Inflammatory macrophage treated with lipopolysaccharide for 4 hours (primary cell): ENCODE results near the gene ZNF607.
"Not testable (repeated sequence)": the region's sequence is repeated elsewhere in the genome, so short reads cannot be mapped to it uniquely, and the experiment has no call there.

ENCODE experiments used
- DNase-seq: peaks from one replicate; pipeline ENCODE4 v3.0.0-alpha.2; 2020

Gene ZNF607

DNA sequence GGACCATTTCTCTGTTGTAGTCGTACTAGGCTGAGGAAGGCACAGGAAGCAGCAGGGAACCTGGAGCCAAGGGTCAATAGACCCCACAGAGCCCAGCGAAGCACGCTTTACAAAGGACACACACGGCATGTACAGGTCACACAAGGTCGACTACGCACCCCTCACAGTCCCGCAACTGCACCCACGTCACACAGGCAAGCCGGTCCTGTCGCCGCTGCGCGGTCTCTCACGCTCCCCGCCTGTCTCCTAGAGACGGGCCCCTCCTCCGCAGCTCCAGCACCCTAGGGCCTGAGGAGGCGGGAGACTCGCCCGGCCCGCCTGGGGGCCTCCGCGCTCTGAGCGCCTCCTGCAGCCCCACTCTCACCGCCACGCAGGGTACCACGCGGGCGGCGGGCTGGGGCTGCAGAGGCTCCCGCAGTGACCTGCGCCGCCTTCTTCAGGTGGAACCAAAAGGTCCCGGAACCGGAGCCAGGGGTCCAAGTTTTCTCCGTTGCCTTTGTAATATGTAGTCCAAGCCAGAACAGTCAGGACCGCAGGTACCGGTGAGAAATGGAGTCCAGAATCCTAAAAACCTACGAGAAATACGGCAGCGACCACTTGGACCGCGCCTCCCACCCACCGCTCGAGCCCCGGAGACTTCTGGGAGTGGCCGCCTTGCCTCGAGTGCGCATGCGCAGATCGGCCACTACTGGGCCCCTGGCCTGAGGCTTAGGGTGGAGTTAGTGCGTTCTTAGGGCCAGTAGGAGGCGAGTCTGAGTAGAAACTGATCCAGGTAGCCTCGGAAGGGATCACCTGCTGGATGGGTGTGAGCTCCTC is at the start of gene ZNF607:
Gene ZNF607 (minus strand): TSS at position 651 of the 816 bp plus-strand sequence. CDS start 8,143 bp downstream, outside the sequence.
- peak; percentile 84 for DNase-seq

DNA sequence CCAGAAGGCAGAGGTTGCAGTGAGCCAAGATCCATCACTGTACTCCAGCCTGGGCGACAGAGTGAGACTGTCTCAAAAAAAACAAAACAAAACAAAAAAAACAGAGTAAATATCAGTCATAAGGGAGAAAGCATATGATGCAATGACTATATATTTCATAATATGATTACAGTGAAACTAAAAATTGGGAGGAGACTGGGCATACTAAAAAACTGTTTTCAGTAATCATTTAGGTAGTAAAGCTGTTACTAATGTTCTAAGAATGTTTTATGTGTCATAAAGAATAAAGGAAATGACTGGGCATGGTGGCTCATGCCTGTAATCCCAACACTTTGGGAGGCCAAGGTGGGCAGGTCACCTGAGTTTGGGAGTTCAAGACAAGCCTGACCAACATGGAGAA is 43.9 kb upstream of the ZNF607 start:
- DNase-seq: no peak

DNA sequence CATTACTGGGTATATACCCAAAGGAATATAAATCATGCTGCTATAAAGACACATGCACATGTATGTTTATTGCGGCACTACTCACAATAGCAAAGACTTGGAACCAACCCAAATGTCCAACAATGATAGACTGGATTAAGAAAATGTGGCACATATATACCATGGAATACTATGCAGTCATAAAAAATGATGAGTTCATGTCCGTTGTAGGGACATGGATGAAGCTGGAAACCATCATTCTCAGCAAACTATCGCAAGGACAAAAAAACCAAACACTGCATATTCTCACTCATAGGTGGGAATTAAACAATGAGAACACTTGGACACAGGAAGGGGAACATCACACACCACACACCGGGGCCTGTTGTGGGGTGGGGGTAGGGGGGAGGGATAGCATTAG is 38.1 kb upstream of the ZNF607 start:
- not testable (repeated sequence) for DNase-seq

DNA sequence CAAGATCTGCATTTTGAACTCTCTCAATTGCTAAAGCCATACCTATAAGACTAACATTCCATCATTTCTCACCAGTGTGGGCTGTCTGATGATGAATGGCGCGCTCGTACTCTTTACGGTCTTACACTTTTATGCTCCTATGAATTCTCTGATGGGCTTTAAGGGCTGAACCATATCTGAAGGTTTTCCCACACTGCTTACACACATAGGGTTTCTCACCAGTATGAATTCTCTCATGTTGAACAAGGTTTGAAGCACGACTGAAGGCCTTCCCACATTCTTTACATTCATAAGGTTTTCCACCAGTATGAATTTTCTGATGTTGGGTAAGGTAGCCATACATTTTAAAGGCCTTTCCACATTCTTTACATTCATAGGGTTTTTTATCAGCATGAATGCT is 18.8 kb upstream of the ZNF607 start:
- no peak for DNase-seq

DNA sequence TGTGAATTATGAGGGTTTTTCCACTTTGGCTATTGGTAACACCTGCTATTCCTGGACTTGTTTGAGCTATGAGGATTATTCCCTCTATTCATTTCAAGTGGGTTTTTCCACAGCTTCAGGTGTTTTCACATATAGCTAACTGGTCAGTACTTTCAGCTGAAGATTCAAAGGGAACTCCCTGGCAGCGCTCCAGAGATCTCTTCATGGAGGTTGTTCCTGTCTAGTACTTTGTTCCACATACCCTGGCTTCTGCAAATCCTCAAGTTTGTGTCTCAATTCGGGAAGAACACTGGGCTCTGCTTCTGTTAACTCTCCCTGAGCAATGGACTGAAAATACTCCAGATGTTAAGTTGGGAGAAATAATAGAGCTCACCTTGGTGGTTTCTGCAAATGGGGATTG is 5.6 kb upstream of the ZNF607 start:
- DNase-seq: no peak

DNA sequence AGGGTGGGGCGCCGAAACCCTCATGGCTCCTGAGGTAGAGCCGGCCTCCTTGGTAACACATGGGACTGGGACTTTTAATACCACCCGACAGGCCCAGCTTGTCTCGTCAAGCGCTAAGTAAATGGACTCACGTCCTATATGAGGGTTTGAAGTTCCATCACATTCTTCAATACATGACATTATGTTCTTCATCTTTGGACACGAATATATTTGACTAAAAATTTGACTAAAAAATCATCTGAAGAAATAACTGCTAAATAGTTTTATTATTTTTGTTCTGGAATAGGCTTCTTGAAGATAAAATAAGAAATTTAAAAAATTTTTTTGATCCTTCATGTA is 335 bp upstream of the ZNF607 start:
- DNase-seq: no peak

DNA sequence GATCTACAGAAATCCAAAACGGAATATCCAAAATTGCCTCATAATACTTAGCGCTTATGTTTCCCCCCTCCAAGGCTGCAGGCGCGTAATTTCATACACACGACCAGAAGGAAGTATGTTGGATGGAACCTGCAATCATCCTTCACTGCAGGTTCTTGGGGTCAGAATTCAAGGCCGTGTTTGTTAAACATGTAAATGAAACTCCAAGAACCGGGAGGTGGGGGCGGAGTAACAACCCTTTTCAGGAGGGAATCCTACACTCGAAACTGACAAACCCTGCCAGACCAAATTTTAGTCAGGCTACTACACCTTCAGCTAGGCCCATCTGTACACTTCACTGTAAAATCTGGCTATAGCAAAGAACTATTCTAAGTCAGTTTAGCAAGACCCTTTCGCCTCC is 1.3 kb downstream of the ZNF607 start:
- DNase-seq: no peak

DNA sequence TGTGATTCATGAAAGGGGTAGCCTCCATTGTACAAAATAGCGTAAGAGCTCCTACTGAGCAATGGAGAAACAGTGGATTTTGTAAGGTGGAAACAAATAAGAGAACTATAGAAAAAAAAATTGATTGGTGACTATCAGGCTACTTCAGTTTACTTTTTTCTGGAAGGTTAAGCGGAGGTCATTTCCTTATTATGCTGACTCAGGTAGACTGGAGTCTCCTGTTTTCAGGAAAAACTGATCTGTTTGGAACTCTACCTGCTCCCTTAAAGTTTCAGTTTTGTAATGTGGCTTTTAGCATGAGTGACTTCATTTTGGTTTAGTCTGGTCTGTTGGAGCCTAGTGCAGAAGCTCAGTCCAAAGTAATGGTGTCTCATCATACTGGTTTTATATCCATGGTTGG is 3.4 kb downstream of the ZNF607 start:
- no peak for DNase-seq

DNA sequence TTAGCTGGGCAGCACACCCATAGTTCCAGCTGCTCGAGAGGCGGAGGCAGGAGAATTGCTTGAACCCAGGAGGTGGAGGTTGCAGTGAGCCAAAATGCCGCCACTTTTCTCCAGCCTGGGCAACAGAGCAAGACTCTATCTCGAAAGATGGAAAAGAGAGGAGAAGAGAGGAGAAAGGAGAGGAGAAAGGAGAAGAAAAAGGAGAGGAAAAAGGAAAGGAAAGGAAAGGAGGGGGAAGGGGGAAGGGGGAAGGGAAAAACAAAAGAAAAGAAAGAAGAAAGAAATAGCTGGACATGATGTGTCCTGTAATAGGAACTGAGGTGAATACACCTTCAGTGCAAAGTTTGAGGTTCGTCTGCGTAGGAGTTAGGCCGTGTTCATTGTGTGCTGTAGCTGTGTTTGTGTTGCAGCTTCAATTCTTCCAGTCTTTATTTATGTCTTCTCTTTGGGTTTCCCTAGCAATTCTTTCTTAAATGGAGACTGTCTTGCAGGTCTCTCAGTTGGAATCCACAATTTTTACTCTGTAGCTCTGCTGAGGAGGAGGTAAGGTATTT is 13.4 kb downstream of the ZNF607 start:
- no peak for DNase-seq

DNA sequence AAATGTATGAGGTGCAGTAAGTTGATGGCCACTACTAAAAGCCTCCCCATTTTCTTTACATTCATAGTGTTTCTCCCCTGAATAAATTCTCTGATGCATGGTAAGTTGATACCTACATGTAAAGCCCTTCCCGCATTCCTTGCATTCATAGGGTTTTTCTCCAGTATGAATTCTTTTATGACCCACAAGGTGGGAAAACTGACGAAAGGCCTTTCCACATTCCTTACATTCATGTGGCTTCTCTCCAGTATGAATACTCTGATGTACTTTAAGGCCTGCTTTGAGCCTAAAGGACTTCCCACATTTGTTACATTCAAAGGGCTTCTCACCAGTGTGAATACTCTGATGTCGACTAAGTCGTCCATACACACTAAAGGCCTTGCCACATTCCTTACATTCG is 20.5 kb downstream of the ZNF607 start:
- DNase-seq: no peak

DNA sequence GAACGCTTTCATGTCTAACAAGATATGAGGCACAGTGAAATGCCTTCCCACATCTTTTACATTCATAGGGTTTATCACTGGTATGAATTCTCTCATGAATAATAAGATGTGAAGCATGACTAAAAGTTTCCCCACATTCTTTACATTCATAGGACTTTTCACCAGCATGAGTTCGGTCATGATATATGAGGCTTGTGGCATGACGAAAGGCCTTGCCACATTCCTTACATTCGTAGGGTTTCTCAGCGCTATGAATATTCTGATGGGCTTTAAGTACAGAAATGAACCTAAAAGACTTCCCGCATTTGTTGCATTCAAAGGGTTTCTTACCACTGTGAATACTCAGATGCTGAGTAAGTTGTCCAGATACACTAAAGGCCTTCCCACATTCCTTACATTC is 21.3 kb downstream of the ZNF607 start:
- DNase-seq: no peak

DNA sequence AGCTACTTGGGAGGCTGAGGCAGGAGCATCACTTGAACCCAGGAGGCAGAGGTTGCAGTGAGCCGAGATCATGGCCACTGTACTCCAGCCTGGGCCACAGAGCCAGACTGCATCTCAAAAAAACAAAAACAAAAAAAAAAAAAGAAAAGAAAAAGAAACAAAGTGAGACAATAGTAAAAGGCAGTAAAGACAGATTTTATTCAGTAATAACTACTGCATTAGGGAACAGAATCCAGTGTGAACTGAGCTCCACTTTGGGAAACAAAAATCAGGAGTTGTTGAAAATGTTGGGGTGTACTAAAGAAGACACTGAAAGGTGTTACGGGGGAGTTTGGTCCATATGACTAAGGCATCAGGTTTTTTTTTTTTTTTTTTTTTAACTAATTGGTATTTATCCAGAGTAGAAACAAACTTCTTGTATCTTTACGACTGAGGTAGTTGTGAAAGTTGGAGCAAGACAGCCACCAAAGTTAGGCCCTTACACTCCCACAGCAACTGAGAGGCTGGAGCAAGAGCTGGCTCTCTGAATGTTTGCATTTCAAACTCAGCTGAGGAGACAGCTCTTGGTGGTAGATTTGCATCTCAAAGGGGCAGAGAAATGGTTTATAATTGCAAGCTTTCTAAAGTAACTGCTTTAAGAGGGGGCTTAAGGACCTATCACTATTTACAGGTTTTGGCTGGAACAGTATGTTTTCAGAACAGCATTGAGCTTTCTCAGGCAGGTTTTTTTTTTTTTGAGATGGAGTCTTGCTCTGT is 24.2 kb downstream of the ZNF607 start:
- no peak for DNase-seq

DNA sequence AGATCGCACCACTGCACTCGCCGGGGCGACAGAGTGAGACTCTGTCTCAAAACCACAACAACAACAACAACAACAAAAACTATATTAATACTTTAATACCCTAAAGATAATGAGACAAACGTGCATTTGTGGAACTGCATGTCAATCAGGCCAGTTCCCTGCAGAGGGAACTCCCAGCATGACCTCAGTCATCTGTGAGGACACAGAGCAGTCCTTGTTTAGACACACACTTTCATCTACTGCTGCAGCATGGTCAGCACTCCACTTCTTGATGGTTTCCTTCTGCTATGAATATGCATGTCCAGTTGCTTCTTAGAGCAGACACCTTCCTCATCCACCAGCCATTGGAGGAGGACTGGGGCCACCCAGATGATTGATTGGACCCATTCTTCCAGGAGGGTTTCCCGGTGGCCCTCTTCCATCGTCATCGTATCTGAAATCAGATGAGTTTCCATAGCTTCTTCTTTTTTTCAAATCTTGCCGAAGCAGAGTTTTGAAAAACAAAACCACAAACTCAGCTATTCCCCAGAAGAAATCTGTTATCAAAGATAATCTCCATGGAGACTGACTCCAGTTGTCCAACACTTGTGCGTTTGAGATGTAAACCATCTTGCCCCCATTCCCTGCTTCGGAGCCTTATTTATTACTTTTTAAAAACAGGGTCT is 26.5 kb downstream of the ZNF607 start:
- DNase-seq: no peak

DNA sequence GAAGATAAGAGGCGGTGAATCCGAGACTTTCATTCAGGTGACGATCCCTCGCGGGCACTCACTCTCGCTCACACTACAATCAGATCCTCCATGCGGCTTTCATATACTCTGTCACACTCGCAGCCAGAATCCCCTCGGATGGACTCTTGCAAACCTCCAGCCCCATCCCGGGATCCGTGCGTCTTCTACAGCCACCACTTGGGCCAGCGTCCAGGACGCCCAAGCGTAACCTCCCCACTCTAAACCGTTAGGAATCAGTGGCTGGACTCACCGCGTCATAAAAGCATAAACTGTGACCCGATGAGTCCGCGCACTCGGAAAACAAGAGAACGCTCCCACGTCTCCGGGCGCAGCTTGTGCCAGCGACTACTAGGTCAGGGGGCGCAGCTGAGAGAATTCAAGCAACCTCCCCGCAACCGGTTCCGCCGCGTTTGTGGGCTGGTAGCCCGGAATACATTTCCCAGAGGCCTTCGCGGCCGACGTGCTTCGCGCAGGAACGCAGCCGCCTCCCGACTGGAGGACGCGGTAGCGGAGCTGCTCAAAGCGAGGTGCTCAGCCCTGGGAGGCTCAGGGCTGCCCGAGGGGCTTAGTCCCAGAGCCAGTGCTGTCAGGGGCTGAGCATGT is 27.6 kb downstream of the ZNF607 start:
- DNase-seq: peak; percentile 19

DNA sequence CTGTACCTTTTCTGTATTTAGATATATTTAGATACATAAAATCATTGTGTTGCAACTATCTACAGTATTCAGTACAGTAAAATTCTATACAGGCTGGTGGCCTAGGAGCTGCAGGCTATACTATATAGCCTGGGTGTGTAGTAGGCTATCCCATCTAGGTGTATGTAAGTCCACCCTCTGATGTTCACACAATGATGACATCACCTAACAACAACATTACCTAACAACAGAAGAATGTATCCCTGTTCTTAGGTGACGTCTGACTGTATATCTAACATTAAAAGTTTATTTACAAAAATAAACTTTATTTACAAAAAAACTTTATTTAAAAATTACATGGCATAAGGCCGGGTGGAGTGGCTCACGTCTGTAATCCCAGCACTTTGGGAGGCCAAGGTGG is 36.0 kb downstream of the ZNF607 start:
- no peak for DNase-seq

DNA sequence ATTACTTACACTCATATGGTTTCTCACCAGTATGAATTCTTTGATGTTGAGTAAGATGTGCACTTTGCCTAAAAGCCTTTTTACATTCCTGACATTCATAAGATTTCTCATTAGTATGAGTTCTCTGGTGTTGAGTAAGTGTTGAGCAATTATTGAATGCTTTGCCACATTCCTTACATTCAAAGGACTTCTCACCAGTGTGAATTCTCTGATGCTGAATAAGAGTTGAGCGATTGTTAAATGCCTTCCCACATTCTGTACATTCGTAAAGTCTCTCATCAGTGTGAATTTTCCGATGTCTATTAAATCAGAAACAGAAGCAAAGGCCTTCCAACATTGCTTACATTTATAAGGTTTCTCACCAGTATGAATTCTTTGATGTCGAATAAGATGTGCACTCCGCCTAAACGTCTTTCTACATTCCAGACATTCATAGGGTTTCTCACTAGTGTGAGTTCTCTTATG is 50.1 kb downstream of the ZNF607 start:
- no peak for DNase-seq

DNA sequence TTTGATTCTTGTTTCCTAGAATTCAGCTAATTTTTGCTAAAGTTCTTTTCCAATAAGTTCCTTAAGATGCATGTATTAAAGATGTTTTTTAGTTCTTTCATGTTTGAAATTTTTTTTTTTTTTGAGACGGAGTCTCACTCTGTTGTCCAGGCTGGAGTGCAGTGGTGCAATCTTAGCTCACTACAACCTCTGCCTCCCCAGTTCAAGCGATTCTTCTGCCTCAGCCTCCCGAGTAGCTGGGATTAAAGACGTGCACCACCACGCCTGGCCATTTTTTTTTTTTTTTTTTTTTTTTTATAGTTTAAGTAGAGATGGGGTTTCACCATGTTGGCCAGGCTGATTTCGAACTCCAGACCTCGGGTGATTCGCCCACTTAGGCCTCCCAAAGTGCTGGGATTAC is 62.4 kb downstream of the ZNF607 start:
- DNase-seq: not testable (repeated sequence)

DNA sequence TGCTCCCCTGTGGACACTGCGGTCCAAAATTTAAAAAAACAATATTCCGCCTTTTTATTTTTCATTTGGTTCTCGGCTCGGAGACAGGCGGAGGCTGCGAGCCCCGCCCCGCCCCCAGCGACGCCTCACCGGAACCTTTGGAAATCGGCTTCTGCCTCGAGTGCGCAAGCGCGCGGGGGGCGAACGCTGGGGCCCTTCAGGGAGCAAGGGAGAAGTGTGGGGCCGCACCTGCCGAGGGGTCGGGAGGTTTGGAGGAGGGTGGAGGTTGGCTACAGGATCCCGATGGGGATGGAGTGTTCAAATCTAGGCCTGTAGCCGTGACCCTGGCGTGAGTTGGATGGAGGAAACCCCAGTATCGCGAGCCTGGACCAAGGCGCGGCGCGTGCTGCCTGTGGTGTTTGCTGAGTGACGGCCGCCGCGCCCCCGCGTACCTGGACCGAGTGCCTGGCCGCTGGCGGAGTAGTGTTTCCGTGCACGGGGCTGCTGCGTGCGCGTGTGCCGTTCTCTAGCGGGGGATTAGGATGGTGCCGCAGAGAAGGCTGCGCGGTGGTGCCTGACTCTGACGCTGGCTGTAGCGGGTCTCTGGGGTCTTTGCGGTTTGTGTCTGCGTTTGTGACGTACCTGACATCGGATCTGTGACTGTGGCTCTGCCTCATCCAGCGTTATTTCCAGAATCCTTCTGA is 63.7 kb downstream of the ZNF607 start:
- peak; percentile 83 for DNase-seq

DNA sequence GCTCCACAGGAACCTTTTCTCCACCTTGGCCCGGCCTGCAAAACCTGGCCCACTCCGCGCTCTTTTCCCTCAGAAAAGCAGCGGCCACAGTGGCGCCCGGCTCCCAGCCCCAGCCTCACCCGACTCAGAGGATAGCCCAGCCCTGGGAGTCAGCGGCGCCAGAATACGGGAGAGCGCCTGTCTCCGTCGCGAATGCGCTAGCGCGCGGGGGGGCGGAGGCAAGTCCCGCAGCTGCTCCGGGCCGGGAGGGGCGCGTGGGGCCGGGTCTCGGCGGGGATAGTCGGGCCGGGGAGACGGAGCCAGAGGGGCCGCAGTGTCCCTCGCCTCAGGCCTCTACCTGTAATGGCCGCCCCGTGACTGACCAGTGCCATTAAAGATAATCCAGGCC is 64.3 kb downstream of the ZNF607 start, which contains the start of gene ZFP30:
Gene ZFP30 (minus strand): TSS at position 165 of the 388 bp plus-strand sequence. CDS start 7,643 bp downstream, outside the sequence.
- peak; percentile 67 for DNase-seq

DNA sequence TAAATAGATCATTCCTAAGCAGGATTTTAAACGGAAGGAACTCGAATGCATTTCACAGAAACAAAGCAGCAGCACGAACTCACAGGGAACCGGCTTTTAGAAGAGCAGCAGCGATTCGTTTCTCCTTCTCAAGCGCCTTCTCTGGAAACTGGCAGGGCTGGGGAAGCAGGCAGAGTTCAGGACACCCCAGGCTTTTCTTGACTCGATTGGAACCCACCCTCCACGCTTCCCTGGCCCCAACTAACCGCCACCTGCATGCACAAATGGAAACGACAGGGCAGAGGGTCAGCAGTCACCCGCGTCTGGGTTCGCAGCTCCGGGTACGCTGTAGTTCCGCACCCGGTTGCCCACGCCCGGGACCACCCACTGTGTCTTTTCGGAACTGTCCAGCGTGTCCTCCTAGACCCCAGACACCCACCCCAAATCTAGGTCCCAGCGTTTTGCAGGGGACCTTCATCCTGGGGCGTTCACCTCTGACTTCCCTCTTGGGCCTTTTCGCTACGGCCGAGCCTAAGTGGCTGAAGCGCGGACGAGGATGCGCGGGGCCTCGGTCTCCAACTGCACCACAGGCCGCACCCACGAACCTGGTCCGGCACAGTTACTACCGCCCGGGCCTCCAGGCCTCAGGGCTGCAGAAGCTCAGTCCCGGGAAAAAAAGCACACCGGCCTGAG is 64.8 kb downstream of the ZNF607 start:
- peak; percentile 47 for DNase-seq

DNA sequence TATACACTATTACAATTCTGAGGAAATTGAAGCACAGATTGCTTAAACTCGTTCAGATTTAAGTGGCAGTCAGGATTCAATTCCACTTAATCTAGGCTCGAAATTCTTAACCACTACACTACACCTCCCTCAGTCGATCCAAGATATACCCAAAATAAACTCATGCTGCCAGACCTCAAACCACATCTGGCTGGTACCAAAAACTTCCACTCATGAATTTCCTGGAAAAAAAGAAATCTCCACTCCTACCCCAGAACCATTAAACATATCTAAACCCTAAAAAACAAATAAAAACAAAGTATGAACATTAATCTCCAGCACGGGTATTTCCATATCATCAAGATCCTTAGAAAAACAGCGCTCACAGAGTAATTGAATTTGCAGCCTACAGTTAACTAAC is 65.4 kb downstream of the ZNF607 start:
- DNase-seq: no peak
